22Rv1 (cell line): ENCODE measurements around the gene MBTD1.

Experiments used
- ZFX ChIP-seq: fragments of 450-650 bp; IDR thresholded peaks from 2 replicates; pipeline ENCODE4 v1.6.1; 2017; ENCODE audit warnings: antibody characterized with exemption, borderline replicate concordance
- TF ChIP-seq, protein P1 (sequence below): fragments of 450-650 bp; IDR thresholded peaks from 2 replicates; pipeline ENCODE4 v1.5.1; 2017; ENCODE audit warnings: mild to moderate bottlenecking

- TF ChIP-seq, protein P1, sequence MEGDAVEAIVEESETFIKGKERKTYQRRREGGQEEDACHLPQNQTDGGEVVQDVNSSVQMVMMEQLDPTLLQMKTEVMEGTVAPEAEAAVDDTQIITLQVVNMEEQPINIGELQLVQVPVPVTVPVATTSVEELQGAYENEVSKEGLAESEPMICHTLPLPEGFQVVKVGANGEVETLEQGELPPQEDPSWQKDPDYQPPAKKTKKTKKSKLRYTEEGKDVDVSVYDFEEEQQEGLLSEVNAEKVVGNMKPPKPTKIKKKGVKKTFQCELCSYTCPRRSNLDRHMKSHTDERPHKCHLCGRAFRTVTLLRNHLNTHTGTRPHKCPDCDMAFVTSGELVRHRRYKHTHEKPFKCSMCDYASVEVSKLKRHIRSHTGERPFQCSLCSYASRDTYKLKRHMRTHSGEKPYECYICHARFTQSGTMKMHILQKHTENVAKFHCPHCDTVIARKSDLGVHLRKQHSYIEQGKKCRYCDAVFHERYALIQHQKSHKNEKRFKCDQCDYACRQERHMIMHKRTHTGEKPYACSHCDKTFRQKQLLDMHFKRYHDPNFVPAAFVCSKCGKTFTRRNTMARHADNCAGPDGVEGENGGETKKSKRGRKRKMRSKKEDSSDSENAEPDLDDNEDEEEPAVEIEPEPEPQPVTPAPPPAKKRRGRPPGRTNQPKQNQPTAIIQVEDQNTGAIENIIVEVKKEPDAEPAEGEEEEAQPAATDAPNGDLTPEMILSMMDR, result no peak
- TF ChIP-seq ZFX, result no peak
These were observed 3.2 kb upstream of the MBTD1 start for GRCh38 chr17:51263006-51263405.
